GM23248 (cell line): Measurements from ENCODE around the gene ULBP3.

Experiments
- EZH2 ChIP-seq: fragments of 200-600 bp; sonication (generic); IDR thresholded peaks from 2 replicates; pipeline ENCODE4 v1.6.1; 2018; ENCODE audit warnings: antibody characterized with exemption, mild to moderate bottlenecking; ENCODE audit not compliant: insufficient read depth, poor library complexity, severe bottlenecking
- EZH2phosphoT487 ChIP-seq: fragments of 200-600 bp; sonication (generic); IDR thresholded peaks from 2 replicates; pipeline ENCODE4 v1.6.1; 2018; ENCODE audit warnings: antibody characterized with exemption, moderate library complexity, mild to moderate bottlenecking, low read depth; ENCODE audit not compliant: insufficient read depth

GRCh38 chr6:150038202-150039062 is 30.5 kb downstream of the ULBP3 start:
- TF ChIP-seq EZH2: peak; percentile 91
- no peak for TF ChIP-seq EZH2phosphoT487
